ES-I3 (cell line): ENCODE measurements around the gene AZGP1.
"Not testable (repeated sequence)": the region's sequence is repeated elsewhere in the genome, so short reads cannot be mapped to it uniquely, and the experiment has no call there.

ENCODE experiments used
- H3K36me3 ChIP-seq: 2 replicates; pipeline ENCODE4 v1.6.1; 2013; ENCODE audit warnings: mild to moderate bottlenecking, low read length, control low read depth, moderate library complexity; ENCODE audit not compliant: insufficient read depth
- H3K4me1 ChIP-seq: 2 replicates; pipeline ENCODE4 v1.6.1; 2013; ENCODE audit warnings: mild to moderate bottlenecking, control low read depth, low read length; ENCODE audit not compliant: insufficient read depth
- H3K9ac ChIP-seq: 2 replicates; pipeline ENCODE4 v1.6.1; 2013; ENCODE audit warnings: low read depth, mild to moderate bottlenecking, low read length, moderate library complexity
- H3K9me3 ChIP-seq: 2 replicates; pipeline ENCODE4 v1.6.1; 2013; ENCODE audit warnings: mild to moderate bottlenecking, low read length, moderate library complexity; ENCODE audit not compliant: control insufficient read depth, insufficient read depth

AZGP1 gene

GRCh38 chr7:99975782-99976521, at the start of gene AZGP1:
Gene AZGP1 (minus strand): TSS chr7:99976031. CDS start chr7:99976020, 11 bp downstream.
- no peaks in the 10 kb centered on the region for H3K36me3 ChIP-seq
- H3K9ac ChIP-seq: no peak within 1 kb of the TSS
- H3K9me3 ChIP-seq: no peaks in the 10 kb centered on the region
- H3K4me1 ChIP-seq: peaks cover 4% of the 10 kb centered on the region; the same call in 1 of the 2 replicates

DNA sequence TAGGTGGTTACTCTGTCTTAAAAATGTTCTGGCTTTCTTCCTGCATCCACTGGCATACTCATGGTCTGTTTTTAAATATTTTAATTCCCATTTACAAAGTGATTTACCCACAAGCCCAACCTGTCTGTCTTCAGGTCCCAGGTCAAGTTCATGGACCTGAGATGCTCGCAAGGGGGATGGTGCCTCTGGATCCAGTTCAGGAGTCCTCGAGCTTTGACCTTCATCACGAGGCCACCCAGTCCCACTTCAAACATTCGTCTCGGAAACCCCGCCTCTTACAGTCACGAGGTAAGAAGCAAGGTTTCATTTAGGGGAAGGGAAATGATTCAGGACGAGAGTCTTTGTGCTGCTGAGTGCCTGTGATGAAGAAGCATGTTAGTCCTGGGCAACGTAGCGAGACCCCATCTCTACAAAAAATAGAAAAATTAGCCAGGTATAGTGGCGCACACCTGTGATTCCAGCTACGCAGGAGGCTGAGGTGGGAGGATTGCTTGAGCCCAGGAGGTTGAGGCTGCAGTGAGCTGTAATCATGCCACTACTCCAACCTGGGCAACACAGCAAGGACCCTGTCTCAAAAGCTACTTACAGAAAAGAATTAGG, 48.3 kb upstream of the AZGP1 start:
- Histone ChIP-seq H3K36me3 (peaks cover 14% of the 10 kb centered on the region), H3K9ac (no peak overlapping the region), H3K4me1 (peaks cover 8% of the 10 kb centered on the region), H3K9me3 (no peaks in the 10 kb centered on the region)

GRCh38 chr7:100023526-100023925, 47.7 kb upstream of the AZGP1 start:
- peaks cover 8% of the 10 kb centered on the region for H3K4me1 ChIP-seq
- H3K9ac ChIP-seq: no peak overlapping the region
- H3K9me3 ChIP-seq: no peaks in the 10 kb centered on the region
- peaks cover 14% of the 10 kb centered on the region for H3K36me3 ChIP-seq

- no peaks in the 10 kb centered on the region for H3K9me3 ChIP-seq
- H3K9ac ChIP-seq: no peak overlapping the region
- peaks cover 14% of the 10 kb centered on the region for H3K36me3 ChIP-seq
- peaks cover 8% of the 10 kb centered on the region for H3K4me1 ChIP-seq
Measured at GRCh38 chr7:100022621-100023020, 46.8 kb upstream of the AZGP1 start.

- Histone ChIP-seq H3K36me3 (peaks cover 14% of the 10 kb centered on the region), H3K9me3 (no peaks in the 10 kb centered on the region), H3K9ac (no peak overlapping the region), H3K4me1 (peaks cover 8% of the 10 kb centered on the region)
Measured at GRCh38 chr7:100021297-100021696, 45.5 kb upstream of the AZGP1 start.

DNA sequence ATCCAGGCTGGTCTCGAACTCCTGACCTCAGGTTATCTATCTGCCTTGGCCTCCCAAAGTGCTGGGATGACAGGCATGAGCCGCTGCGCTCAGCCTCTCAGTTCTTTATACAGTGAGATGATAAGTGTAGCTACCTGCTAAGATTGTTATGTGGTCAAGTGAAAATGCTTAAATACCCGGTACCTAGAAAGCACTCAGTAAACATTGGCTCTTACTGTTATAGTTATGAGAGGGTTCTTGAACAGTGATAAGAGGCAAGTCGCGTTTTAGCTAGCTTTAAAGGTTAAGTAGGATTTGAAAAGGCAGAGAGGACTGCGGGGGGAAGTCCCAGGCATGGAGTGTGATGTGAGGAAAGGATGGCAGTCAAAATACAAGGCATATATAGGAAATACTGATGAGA, 44.1 kb upstream of the AZGP1 start:
- Histone ChIP-seq H3K9ac (no peak overlapping the region), H3K4me1 (peaks cover 11% of the 10 kb centered on the region), H3K36me3 (peaks cover 14% of the 10 kb centered on the region), H3K9me3 (no peaks in the 10 kb centered on the region)

DNA sequence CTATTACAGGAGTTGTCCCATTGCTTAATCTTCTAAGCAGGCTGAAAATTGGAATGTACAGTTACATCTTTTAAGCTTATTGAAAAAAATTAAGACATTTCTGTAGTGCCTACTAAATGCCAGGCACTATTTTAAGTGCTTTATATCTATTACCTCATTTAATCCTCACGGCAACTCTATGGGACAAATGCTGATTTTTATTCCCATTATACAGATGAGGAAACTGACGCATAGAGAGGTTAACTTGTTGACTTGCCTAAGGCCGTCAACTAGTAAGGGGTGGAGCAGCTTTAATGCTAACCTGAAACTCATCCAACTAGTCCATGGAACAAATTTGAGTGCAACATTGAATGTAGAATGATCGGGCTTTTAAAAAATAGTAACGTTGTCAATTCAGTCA, 42.0 kb upstream of the AZGP1 start:
- Histone ChIP-seq H3K4me1 (peaks cover 13% of the 10 kb centered on the region), H3K36me3 (no peaks in the 10 kb centered on the region; the same call in 1 of the 2 replicates), H3K9me3 (no peaks in the 10 kb centered on the region), H3K9ac (no peak overlapping the region)

GRCh38 chr7:100017300-100017699, 41.5 kb upstream of the AZGP1 start:
- Histone ChIP-seq H3K36me3 (no peaks in the 10 kb centered on the region; the same call in 1 of the 2 replicates), H3K9me3 (no peaks in the 10 kb centered on the region), H3K4me1 (peaks cover 13% of the 10 kb centered on the region), H3K9ac (no peak overlapping the region)

DNA sequence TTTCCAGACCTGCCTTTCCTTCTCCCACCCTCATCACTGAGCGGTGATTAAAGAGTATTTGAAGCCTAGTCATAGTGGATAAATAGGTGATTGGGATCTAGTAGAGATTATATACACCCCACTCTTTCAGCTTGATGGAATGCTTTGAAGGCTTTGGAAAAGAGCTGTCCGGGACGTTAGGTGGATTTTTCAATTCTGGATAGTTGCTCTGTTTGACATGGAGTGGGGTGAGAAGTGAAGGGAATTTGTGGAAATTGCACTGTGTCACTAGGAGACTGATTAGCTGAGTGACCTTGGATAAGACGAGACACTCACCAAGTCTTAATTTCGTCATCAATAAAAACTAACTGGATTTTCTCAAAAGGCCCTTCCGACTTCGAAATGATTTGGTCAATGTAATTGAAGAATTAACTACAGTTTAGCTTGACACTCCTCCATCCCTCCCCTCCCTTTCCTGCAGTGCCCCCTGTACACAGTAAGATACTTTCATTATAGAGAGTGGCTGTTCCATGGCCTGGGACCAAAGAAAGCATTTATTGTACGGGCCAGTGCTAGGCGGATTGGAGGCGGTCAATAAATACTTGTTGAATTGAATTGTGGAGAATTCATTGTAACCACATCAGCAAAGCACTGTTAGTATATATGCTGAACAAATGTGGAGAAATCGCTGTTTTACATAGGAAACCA, 40.5 kb upstream of the AZGP1 start:
- Histone ChIP-seq H3K9me3 (no peaks in the 10 kb centered on the region), H3K9ac (peak overlapping the region; percentile 96), H3K4me1 (peaks cover 12% of the 10 kb centered on the region), H3K36me3 (no peaks in the 10 kb centered on the region; the same call in 1 of the 2 replicates)

DNA sequence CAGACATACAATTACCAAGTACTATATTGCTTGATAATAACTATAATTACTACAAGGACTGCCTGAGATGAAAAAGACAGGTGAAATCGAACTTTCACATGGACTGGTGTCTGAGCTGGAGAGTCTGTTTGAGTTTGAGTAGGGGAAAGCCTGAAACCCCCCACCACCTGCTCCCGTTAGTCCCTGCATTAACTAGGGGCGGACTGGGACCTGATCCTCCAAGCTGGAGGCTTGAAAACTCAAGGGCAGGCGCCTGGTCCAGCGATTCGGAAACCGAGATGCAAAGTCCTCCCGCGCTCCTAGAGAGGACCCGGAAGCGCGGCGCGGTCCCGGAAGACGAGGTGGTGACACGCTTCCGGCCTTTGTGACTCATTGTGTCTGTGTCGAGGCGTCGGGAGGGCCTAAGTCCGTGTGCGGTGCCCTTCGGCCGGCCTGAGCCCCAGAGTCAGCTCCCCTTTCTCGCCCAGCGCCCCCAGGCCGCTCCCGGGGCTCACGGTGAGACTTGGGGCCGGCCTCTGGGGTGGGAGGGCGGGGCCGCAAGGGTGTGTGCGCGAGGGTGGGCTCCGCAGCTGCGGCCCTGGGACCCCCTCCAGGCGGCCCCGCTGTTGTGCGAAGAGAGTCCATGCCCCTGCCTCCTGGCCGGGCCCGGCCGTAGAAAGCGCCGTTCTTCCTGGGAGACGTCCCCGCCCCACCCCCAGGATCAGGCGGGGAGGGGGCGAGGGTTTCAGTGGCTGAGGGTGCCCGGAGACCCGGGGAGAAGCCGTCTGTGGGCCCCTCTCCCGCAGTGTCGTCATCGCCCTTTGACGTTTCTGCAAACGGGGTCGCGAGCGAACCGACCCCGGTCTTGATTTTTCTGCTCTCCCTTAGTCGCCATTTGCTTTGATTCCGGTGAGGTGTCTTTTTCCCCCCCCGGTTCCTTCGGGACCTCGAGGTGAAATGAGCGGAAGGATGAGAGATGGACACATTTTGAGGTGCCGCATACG, 39.7 kb upstream of the AZGP1 start, which contains the start of gene ZKSCAN1:
ZKSCAN1 (plus strand) TSS at position 365 of the 983 bp plus-strand sequence. CDS start 7,911 bp downstream, outside the sequence.
- Histone ChIP-seq H3K9me3 (no peaks in the 10 kb centered on the region), H3K9ac (peak within 1 kb of the TSS; percentile 96), H3K4me1 (peaks cover 9% of the 10 kb centered on the region), H3K36me3 (no peaks in the 10 kb centered on the region; the same call in 1 of the 2 replicates)

- Histone ChIP-seq H3K4me1 (peaks cover 5% of the 10 kb centered on the region), H3K9ac (no peak overlapping the region), H3K36me3 (no peaks in the 10 kb centered on the region; the same call in 1 of the 2 replicates), H3K9me3 (no peaks in the 10 kb centered on the region)
Measured at GRCh38 chr7:100013328-100013676, 37.5 kb upstream of the AZGP1 start.

DNA sequence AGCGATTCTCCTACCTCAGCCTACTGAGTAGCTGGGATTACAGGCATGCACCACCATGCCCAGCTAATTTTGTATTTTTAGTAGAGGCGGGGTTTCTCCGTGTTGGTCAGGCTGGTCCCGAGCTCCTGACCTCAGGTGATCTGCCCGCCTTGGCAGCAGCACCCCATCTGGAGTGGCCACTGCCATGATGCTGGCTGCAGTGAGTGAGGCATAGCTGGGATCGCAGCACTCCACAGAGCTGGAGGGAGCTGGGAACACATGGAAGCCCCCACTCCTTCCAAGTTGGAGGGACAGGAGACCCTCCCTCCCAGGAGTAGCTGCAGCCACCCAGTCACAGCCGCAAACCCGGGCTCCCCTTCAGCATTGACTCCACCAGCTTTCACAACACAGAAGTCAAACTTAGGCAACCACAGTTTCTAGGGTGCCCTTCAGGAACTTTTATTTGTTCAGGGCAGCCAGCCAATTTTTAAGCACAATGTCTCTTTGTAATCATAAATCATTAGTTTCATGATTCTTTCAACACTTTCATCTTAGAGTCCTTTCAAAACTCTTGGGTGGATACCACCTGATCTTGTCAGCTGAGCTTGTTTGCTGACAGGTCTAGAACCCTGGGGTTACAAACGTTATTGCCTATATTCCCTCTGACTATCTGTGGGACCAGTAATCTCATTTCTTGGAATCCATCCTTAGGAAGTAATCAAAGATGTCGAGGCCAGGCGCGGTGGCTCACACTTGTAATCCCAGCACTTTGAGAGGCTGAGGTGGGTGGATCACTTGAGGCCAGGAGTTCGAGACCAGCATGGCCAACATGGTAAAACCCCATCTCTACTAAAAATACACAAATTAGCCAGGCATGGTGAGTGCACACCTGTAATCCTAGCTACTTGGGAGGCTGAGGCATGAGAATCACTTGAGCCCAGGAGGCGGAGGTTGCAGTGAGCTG, 36.8 kb upstream of the AZGP1 start:
- not testable (repeated sequence) for H3K9me3 ChIP-seq, H3K4me1 ChIP-seq, H3K36me3 ChIP-seq, H3K9ac ChIP-seq

- H3K9ac ChIP-seq: no peak overlapping the region
- peaks cover 5% of the 10 kb centered on the region for H3K4me1 ChIP-seq
- H3K9me3 ChIP-seq: no peaks in the 10 kb centered on the region
- H3K36me3 ChIP-seq: no peaks in the 10 kb centered on the region
Measured at GRCh38 chr7:100011516-100011915, 35.7 kb upstream of the AZGP1 start.
